Measurements from ENCODE around the gene DNASE1L1.

DNASE1L1 gene

GRCh38 chrX:154384284-154384892 lies 24.7 kb downstream of the DNASE1L1 start:
- no peak overlapping the region for H3K4me3 ChIP-seq (ENCODE audit: low read depth, low read length)
- peak; percentile 37 for DNase-seq (ENCODE audit: low read depth)
- TF ChIP-seq CTCF (IDR thresholded peaks at IDR 0.05; ENCODE audit: low read depth, low read length) = no peak
- TF ChIP-seq, protein P1, sequence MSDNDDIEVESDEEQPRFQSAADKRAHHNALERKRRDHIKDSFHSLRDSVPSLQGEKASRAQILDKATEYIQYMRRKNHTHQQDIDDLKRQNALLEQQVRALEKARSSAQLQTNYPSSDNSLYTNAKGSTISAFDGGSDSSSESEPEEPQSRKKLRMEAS (IDR thresholded peaks at IDR 0.05; ENCODE audit: low read depth, low read length) = no peak
- TF ChIP-seq MYC (IDR thresholded peaks at IDR 0.05; ENCODE audit: low read depth, low read length) = no peak
- no peak for TF ChIP-seq POLR2A (IDR thresholded peaks at IDR 0.05; ENCODE audit: extremely low read depth, insufficient read length)

- TF ChIP-seq CTCF (IDR thresholded peaks at IDR 0.05; ENCODE audit: low read depth, low read length) (no peak), POLR2A (IDR thresholded peaks at IDR 0.05; ENCODE audit: extremely low read depth, insufficient read length) (no peak), MYC (IDR thresholded peaks at IDR 0.05; ENCODE audit: low read depth, low read length) (no peak)
- TF ChIP-seq, protein P1 (IDR thresholded peaks at IDR 0.05; ENCODE audit: low read depth, low read length) = no peak
- DNase-seq (ENCODE audit: low read depth) = no peak
- no peak overlapping the region for H3K4me3 ChIP-seq (ENCODE audit: low read depth, low read length)
Observed at GRCh38 chrX:154383359-154384283, 25.4 kb downstream of the DNASE1L1 start.

GRCh38 chrX:154382483-154383069 lies 26.5 kb downstream of the DNASE1L1 start:
- TF ChIP-seq CTCF (IDR thresholded peaks at IDR 0.05; ENCODE audit: low read depth, low read length) = no peak
- no peak for TF ChIP-seq MYC (IDR thresholded peaks at IDR 0.05; ENCODE audit: low read depth, low read length)
- TF ChIP-seq POLR2A (IDR thresholded peaks at IDR 0.05; ENCODE audit: extremely low read depth, insufficient read length) = no peak
- TF ChIP-seq, protein P1 (IDR thresholded peaks at IDR 0.05; ENCODE audit: low read depth, low read length) = no peak
- H3K4me3 ChIP-seq (ENCODE audit: low read depth, low read length) = no peak overlapping the region
- DNase-seq (ENCODE audit: low read depth) = no peak

DNA sequence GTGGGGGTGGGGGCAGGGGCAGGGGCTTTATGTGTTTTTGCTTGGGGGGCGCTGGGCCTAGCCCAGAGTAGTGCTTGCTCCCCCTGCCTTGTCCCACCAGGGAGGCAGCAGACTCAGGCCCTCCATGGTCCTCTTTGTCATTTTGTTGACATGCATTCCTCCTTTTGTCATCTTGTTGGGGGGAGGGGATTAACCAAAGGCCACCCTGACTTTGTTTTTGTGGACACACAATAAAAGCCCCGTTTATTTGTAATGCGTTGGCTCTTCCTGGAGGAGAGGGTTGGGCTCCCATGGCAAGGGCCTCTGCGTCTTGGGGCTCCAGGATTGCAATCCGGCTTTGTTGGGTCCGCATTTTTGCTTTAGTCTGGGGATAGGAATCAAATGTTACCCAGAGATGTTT lies 27.8 kb downstream of the DNASE1L1 start:
- DNase-seq (ENCODE audit: low read depth) = no peak
- no peak overlapping the region for H3K4me3 ChIP-seq (ENCODE audit: low read depth, low read length)
- no peak for TF ChIP-seq MYC (IDR thresholded peaks at IDR 0.05; ENCODE audit: low read depth, low read length)
- TF ChIP-seq, protein P1 (IDR thresholded peaks at IDR 0.05; ENCODE audit: low read depth, low read length) = no peak
- no peak for TF ChIP-seq POLR2A (IDR thresholded peaks at IDR 0.05; ENCODE audit: extremely low read depth, insufficient read length)
- TF ChIP-seq CTCF (IDR thresholded peaks at IDR 0.05; ENCODE audit: low read depth, low read length) = no peak

- no peak for DNase-seq (ENCODE audit: low read depth)
- TF ChIP-seq POLR2A (IDR thresholded peaks at IDR 0.05; ENCODE audit: extremely low read depth, insufficient read length) = no peak
- TF ChIP-seq MYC (IDR thresholded peaks at IDR 0.05; ENCODE audit: low read depth, low read length) = no peak
- no peak for TF ChIP-seq CTCF (IDR thresholded peaks at IDR 0.05; ENCODE audit: low read depth, low read length)
- TF ChIP-seq, protein P1 (IDR thresholded peaks at IDR 0.05; ENCODE audit: low read depth, low read length) = no peak
- H3K4me3 ChIP-seq (ENCODE audit: low read depth, low read length) = no peak overlapping the region
Observed at GRCh38 chrX:154380787-154381186, 28.3 kb downstream of the DNASE1L1 start.
